Inferior parietal cortex (tissue), 1 donor: ENCODE measurements around the gene SRGAP2C.
A peak's percentile ranks its signal among the peaks of the same experiment; 100 is the strongest.
"Not testable (repeated sequence)": the region's sequence is repeated elsewhere in the genome, so short reads cannot be mapped to it uniquely, and the experiment has no call there.

ENCODE experiments used
- DNase-seq: peaks from one replicate; pipeline ENCODE4 v3.0.0-alpha.2; 2016; ENCODE audit errors: extremely low spot score

SRGAP2C gene

DNA sequence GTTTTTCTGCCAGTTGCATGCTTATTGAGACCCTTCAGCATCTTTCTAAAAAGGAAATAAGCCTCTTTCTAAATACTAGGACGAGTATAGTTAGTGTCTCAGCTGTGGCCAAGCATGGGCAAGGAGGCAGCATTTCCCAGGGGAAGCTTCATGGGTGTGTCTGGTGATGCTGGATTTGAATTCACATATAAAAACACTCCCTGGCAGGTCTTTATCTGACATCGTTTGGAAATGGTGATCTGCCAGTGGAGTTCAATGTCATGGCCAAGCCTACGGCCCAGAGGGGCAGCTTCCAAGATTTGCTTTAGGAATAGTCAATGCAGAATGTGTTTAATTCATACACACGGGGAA, 94.7 kb downstream of the SRGAP2C start:
- DNase-seq, result not testable (repeated sequence)

DNA sequence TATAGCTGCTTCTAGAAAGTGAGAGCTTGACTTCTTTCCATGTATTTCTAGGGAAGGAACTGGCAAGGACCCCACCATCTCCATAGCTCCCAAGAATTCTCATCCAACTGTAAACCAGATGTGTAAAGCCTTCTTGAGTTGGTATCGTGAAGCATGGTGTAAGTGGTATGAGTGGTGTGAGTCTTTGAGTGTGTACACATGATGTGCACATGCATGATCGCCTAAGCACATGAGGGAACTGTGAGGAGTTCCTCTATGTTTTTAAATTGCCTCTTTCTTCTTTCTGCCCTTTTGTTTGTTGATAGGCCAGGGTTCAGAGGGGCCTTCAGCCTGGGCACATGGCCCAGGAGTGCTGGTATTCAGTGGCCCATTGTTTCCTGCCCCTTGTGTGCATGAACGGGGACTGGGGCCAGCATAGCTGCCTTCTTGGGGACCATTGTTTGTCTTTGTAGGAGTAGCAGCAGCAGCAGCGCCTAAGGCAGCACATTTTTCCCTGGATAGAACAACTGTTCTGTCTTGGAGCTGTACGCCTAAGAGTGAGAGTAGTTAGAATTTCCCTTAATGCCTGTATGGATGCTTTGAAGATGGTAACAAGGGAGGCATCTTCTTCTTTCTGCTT, 96.0 kb downstream of the SRGAP2C start:
- DNase-seq, result not testable (repeated sequence)

DNA sequence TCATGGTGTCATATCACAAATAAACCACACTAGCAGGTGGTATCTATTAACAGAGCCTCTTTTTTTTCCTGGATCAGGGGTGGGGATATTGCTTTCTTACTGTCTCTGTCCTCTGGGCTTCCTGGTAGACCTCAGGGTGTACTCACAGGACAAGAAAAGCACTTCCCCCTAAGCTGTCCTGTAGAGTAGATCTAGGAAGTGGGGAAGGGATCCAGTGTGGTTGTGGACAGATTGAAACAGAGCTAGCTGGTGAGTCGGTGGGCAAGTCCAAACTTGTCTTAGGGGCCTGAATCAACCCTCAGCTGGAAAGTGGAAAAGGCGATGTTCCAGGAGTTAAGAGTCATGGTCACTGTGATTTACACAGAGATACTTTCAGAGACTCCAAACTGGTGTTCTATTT, 96.7 kb downstream of the SRGAP2C start:
- DNase-seq, result not testable (repeated sequence)

DNA sequence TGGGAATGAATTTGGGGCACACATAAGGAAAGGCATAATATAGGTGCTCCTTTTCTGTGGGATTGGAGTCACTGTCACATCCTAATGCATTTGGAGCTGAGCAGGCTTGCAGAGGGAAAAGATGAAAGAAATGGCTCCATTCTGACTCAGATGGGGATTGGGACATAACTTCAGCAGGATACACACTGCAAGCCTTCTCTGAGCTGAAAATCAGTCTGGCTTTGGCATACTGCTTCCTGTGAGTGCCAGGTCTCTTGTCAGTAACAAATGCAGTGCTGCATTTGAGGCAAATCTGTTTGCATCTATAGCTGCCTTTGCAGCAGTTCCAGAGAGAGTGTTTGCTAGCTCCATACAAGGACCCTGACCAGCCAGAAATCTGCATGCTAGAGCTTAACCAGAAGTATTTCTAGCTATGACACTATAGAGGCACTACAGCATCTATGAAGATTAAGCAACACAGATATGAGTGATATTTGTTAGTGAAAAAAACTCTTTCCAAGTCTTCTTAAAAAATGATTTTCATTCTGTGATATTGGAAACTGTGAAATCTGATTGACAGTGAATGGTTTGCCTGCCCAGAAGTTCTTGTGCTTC, 98.9 kb downstream of the SRGAP2C start:
- DNase-seq, result not testable (repeated sequence)

DNA sequence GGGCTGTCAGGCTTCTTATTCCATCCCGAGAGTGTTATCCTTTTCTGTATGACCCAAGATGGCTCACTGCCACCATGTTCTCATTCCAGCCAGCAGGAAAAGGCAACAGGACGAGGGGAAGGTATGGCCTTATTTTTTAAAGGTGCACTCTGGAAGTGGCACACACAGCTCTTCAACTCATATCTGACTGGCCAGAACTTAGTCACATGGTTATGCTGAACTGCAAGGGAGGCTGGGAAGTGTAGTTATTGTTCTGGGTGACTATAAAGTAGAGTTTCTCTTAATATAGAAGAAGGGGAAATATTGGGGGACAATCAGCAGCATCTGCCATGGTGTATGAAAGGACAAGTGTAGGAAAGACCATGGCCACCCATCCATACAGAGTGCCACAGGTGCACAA, 107.8 kb downstream of the SRGAP2C start:
- DNase-seq, result not testable (repeated sequence)

DNA sequence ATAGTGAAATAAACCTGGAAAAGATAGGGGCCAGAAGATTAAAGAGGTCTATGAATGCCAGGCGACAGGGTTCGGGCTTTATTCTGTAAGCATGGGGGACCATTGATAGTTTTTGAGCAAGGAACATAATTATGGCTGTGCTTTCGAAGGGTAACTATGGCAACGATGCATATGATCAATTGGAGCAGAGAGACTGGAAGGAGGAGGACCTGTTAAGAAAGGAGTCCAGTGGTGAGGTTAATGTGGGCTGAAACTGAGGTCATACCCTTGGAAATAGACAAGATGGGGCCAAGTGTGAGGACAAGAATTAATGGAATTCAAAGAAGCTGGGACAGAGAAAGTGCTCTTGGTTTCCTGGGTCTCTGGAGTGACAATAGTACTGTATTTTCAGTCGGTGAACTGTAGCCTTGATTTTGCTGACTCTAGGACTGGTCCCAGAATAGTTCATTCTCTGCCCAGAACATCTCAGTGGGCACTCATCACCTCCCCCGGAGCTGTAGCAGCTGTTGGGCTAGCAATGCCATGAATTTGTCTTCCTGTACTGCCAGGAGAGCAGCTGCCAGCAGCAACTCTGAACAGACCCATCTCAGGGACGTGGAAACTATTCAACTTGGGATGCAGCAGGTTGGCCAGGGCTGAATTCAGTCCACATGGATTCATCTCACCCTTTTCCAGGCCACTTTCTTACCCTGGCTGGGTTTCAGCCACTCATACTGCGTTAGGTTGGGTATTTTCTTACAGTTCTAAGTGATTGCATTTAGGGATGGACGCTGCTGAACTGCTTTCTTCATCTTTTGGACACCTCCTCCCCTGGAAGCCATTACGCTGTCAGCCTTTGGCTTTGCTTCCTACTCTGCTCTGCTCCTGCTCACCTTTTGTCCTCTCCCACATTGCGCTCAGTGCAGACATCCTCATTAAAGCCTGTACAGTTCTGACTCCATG, 108.8 kb downstream of the SRGAP2C start:
- DNase-seq, result peak; percentile 2

DNA sequence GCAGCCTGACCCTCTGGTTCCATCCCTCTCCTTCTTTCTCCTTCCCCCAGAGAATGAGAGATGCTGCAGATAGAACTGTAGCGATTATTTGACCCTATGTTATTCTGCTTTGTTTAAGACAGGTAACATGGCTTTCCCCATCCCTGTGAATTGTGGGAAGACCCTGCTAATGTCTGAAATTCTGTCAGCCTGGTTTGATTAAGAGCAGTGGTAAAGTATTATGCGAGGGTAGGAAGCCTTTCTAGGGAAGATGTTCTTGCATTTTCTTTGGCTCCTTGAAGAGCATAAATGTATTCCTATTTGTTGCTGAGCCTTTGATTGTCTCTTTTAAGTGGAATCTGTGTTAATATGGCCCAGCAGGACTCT, 109.4 kb downstream of the SRGAP2C start:
- not testable (repeated sequence) for DNase-seq

DNA sequence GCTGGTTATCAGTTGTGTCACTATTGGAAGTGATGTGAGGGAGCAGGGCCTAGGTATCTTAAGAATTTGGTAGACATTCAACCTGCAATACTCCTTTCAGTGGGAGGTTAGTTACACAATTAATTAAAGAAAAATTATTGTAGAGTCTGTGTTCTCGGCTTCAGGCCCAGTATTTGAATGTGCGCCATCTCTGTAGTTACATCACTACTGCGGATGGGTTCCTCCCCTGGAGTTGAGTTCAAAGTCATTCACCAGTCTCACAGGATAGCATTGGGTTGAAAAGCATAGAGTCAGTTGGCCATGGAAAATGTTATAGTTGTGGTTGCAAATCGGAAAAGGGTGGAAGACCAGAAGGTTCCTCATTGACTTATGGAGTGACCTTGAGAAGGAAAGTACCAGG, 111.8 kb downstream of the SRGAP2C start:
- not testable (repeated sequence) for DNase-seq

DNA sequence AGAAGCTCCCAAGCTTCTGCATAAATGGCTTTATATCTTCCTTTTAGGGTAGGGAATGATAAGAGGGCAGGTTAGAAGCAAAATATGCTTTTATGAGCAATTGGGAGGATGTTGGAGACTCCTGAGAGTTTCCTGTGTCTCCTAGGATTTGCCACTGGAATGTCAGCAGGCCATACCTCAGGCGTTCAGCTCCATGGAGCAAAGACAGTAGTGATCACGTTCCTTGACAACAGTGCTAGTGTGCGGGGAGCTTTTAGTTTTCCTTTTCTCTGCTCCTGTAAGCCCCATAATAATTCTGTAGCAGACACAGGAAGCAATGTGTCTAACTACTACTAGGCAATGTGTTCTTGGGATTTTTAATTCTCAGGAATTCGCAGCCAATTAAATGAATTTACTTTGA, 113.8 kb downstream of the SRGAP2C start:
- not testable (repeated sequence) for DNase-seq

DNA sequence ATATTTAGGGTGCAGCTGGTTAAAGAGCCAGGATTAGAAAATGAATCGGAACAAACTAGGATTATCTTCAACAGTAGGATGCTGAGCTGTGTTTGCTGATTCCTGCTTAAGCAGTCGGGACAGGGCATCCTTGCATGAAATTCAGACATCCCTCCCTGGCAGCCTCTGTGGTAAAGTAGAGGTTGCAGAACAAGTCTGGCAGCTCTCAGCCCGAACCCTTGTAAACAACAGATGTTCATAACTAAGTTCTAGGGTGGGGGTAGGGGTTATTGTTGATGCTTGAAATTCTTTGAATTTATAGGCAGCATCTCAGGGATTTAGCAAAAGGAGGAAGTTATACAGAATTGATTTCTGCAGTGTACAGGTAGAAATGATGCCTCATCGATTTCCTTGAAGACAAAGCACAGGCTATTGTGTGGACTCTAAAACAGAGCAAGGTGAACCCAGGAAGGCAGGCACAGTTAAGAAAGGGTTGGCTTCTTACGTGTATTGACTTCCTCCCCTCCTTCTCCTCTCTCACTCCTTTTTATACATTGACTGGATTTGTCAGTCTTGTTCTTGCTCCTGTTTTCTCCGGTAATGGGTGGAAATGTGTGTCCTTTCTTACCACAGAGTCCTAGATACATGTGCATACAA, 114.9 kb downstream of the SRGAP2C start:
- not testable (repeated sequence) for DNase-seq

DNA sequence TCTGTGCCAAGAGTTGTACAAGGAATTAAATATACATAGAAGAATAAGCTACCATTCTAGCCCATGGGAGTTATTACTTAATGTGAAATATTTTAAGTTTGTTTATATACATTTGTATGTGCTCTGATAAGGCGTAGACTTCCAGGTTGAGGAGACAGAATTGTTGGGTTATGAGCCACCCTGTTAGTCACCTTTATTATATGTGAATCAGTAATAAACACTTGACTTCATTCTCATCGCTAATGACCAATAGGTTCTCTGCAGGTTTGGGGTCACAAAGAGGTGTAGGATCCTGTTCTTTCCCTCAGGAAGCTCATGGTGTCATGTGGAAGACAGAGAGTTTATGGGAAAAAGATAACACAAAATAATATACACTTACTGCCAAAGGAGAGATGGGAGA, 117.1 kb downstream of the SRGAP2C start:
- not testable (repeated sequence) for DNase-seq

DNA sequence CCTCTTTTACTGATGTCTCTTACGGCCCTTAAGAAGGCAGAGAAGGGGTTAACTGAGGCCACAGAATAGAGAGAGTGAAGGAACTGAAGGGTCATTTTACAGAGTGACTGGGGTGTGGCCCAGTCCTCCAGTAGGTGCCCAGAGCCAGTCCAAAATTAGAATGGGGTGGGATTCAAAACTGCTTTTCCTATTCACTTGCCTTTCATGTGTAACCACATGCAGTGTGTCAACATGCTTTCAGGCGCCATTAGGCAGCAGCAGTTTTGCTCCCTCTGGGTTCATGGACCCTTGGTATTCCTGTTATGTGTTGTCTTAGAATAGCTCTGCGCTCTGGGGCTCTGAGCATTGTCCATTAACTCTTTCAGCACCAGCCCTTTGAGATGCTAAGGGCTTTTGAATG, 123.0 kb downstream of the SRGAP2C start:
- DNase-seq, result not testable (repeated sequence)

DNA sequence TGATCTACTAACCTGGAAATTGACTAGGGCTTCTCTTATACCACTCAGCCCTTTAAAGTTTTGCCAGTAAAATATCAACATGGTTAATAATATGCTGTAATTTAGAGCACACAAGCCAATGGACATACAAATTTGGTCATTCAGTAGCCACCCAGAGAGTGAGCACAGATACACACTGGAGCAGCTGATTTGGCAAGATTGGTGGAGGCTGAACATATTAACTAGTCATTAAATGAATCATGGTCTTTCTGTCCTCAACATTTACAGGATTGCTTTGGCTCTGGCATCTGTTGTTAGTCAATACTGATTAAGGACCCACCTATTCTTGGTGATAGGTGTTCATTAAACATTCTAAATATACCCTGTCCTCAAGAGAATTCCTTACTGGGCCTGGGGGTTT, 130.7 kb downstream of the SRGAP2C start:
- not testable (repeated sequence) for DNase-seq

DNA sequence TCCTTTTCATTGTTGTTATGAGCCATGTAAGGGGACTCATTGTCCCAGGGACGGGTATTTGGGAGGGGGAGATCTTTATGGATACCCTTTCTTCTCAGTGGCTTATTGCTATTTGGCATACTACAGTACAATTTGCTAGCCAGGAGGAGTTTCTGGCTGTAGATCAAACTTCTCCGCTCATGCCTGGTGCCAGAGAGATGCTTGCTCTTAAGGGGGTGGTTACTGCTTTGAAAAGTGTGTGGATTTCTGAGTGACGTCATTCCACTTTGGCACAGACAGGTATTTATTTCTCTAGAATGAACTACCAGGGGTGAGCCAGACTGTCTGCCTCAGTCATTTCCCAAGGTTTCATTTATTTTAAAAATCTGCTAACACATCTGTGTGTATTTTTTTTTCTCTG, 131.3 kb downstream of the SRGAP2C start:
- not testable (repeated sequence) for DNase-seq

DNA sequence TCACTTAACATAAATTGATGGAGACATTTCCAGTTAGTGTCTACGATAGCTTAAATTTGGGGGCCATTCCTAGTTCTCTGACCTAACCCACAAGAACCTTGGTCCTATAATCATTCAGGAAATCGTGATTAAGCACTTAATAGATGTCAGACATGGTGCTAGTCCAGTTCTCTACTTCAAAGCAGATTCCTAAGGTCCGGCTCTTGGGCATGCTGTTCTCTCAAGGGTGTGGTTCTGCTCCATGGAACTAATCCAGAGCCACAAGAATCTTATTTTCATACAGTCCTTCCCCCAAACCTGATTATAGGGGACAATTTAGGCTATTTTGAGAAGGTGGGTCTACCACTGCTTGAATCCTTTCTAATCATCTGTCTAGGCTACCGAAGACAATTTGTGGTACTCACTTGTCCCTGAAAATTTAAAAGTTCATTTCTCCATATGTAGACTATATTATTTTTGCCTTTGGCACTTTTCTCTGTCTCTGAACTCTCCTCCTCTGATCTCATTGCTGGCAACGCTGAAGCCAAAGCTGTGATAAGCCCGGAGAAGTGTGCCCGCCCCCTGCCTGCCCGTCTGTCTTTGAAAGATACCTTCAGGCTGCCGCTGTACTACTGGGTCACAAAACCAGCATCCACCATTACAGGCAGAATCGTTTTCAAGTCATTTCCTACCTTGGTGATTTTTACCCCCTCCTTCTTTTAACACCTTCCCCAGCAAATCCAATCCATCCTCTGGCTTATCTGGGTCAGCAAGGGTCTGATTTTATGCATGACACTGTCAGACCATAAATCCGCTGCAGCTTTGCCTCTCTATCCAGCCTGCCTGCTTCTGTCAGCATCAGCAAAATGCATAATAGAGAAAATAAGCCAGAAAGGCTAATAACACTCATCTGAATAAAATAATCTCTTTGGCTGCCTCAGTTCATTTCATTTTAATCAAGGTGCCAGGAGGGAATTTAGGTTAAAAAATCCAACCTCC, 133.0 kb downstream of the SRGAP2C start:
- not testable (repeated sequence) for DNase-seq

DNA sequence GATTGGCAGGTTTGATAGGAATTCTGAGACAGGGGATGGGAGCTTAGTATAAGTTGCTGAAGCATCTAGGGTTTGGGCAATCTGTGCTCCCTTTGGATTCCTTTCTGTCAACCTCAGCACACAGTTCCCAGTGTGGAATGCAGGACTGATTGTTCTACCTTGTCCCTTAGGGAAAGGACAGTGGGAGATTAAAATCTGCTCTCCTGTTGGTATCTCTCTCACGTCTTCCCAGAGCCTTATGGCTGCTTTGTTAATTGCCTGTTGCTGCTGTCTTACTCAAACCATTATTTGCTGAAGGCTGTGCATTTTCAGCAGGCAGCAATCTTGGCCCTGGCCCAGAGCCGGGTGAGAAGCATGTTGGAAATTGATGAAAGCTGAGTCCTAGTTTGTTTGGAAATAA, 133.9 kb downstream of the SRGAP2C start:
- DNase-seq, result not testable (repeated sequence)

DNA sequence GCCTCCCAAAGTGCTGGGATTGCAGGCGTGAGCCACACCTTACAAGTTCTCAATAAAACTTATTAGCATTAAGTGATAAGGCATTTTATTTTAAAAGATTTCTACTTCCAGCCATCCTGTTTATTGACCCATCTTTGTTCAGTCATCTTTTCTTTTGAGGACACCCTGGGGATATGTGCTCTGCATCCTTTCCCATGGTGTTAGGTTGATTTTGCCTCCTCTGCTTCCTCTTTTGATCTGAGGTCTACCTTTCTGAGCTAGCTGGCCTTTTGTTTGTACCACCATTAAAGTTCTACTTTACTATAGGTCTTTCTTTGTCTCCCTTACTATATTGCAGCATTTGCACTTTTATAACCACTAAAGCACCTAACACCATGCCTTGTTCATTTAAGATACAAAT, 136.9 kb downstream of the SRGAP2C start:
- not testable (repeated sequence) for DNase-seq

DNA sequence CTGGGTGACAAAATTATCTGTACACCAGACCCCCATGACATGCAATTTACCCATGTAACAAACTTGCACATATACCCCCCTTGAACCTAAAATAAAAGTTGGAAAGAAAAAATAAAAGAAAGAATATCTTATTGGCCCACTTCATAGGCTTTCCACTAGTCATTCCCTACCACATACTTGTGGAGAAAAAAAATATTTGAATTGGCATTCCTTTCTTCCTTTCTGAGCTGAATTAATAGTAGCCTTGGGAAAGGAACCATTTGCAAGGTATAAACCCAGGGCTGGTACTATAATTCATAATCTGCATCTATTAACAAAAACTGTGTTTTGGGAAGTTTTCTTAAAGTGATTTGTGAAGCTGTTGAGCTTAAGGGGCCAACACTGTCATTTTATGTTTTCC, 140.0 kb downstream of the SRGAP2C start:
- DNase-seq, result not testable (repeated sequence)

DNA sequence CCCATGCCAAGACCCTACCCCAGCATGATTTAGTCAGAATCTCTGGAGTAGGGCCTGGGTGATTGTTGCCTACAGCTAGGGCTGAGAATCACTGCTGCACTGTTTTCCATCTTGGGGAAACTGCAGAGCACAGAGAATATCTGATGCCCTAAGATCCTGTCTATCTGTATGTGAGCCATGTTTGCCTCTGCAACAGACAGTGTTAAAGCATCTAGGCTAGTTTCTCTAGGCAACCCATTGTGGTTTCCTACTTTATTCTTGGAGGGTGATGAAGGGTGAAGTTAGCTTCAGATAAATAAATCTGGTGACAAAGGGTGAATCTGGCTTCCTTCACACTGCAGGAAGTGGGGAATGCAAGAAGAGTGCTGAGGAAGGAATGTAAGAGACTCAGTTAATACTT, 147.4 kb downstream of the SRGAP2C start:
- not testable (repeated sequence) for DNase-seq

DNA sequence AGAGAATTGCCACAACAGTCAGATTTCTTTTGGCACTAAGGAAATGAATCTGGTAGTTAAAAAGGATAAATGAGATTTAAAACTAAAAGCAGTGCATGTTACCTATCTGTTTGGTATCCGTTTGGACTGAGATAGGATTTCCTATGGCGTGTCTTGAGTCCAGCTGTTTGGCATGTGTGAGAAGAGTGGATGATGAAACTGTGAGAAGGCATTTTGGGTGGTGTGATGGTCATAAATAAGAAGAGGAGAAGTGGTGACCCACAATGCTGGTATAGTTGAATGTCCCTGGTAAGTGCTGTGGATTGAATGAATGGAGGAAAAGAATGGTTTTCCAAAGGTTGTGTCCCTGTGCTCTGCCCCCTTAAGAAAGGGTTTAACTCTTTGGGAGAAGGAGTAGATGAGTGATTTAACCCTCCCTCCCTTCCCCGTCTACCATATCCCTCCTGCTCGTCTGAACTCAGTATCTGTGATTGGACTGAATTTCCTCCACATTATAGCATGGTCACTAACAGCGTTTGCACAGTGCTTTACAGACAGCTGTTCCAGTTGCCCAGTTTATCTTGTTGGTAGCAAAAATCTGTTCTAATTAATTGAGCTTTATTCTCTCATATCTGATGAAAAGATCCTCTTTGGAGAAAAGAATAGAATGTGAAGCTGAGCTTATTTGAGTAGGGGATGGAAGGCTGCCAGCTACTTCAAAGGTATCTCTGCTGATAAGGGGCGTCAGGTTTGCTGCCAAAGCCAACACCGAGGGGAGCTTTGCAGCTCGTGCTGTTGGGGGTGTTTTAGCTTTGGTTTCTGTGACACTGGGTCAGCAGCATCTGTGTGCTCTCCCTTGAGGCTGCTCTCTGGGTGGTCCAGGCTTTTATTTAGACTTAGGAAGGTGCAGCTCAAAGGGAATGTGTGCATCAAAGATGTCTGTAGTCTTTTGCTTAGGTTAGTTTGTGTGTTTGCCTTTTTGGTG, 148.1 kb downstream of the SRGAP2C start:
- not testable (repeated sequence) for DNase-seq
